K562 (cell line): ENCODE measurements around the gene PHC1. TPM values are rescaled to one million over a fixed set of nuclear protein-coding genes. Genes with fewer than 3 reads are reported as not detected.
A peak's percentile ranks its signal among the peaks of the same experiment; 100 is the strongest.

Experiments
- CBX5 ChIP-seq: IDR thresholded peaks from 2 replicates; pipeline ENCODE4 v1.6.1; 2014; ENCODE audit warnings: low read depth, borderline replicate concordance
- CC2D1A ChIP-seq: fragments of 450-650 bp; IDR thresholded peaks from 2 replicates; pipeline ENCODE4 v1.6.1; 2017; ENCODE audit warnings: mild to moderate bottlenecking
- CREB1 ChIP-seq, 2 experiments: sonication (generic) in 1 of 2; formaldehyde crosslinking in 1 of 2; IDR thresholded peaks; 2 replicates each; pipeline versions ENCODE4 v1.6.1 to v1.8.0; 2012 to 2022; ENCODE audit warnings: inconsistent platforms in 1 of 2, mild to moderate bottlenecking in 1 of 2, missing genetic modification reagents in 1 of 2, moderate library complexity in 1 of 2
- CREBBP ChIP-seq: IDR thresholded peaks from one replicate; pipeline ENCODE4 v1.6.1; 2012; ENCODE audit warnings: low read depth, mild to moderate bottlenecking, control low read depth, inconsistent platforms, low read length
- FOXM1 ChIP-seq, 2 experiments: fragments of 450-650 bp in 1 of 2; sonication (generic) in 1 of 2; formaldehyde crosslinking in 1 of 2; IDR thresholded peaks; 2 replicates each; pipeline versions ENCODE4 v1.6.1 to v1.9.0; 2017 to 2022; ENCODE audit warnings: low read depth in 2 of 2, mild to moderate bottlenecking in 2 of 2, missing genetic modification reagents in 1 of 2, moderate library complexity in 1 of 2
- GATAD2B ChIP-seq: fragments of 450-650 bp; IDR thresholded peaks from 2 replicates; pipeline ENCODE4 v1.6.1; 2017; ENCODE audit warnings: mild to moderate bottlenecking, borderline replicate concordance
- MEIS2 ChIP-seq: fragments of 450-650 bp; IDR thresholded peaks from 2 replicates; pipeline ENCODE4 v1.6.1; 2014; ENCODE audit warnings: mild to moderate bottlenecking; ENCODE audit not compliant: partially characterized antibody
- MITF ChIP-seq: IDR thresholded peaks from 2 replicates; pipeline ENCODE4 v1.6.1; 2014; ENCODE audit warnings: antibody characterized with exemption
- NBN ChIP-seq: fragments of 450-650 bp; IDR thresholded peaks from 2 replicates; pipeline ENCODE4 v1.6.1; 2016; ENCODE audit warnings: low read depth, mild to moderate bottlenecking
- NR0B1 ChIP-seq: fragments of 450-650 bp; IDR thresholded peaks from one replicate; pipeline ENCODE4 v1.6.1; 2018; ENCODE audit warnings: mild to moderate bottlenecking, moderate library complexity; ENCODE audit not compliant: partially characterized antibody
- PHF20 ChIP-seq: fragments of 450-650 bp; IDR thresholded peaks from 2 replicates; pipeline ENCODE4 v1.6.1; 2018; ENCODE audit not compliant: partially characterized antibody
- PKNOX1 ChIP-seq: fragments of 450-650 bp; IDR thresholded peaks from 2 replicates; pipeline ENCODE4 v1.6.1; 2016
- STAT5A ChIP-seq: IDR thresholded peaks from 2 replicates; pipeline ENCODE4 v1.6.1; 2012; ENCODE audit warnings: low read length, inconsistent platforms, borderline replicate concordance
- TAF9B ChIP-seq: fragments of 450-650 bp; IDR thresholded peaks from 2 replicates; pipeline ENCODE4 v1.6.1; 2018; ENCODE audit warnings: mild to moderate bottlenecking; ENCODE audit not compliant: partially characterized antibody
- TGIF2 ChIP-seq: sonication (generic); formaldehyde crosslinking; IDR thresholded peaks from 2 replicates; pipeline ENCODE4 v1.8.1; 2022; ENCODE audit warnings: mild to moderate bottlenecking, missing genetic modification reagents, moderate library complexity
- ZNF395 ChIP-seq: fragments of 200-800 bp; sonication (Bioruptor generic); IDR thresholded peaks from 2 replicates; pipeline ENCODE4 v1.6.1; 2017; ENCODE audit warnings: missing genetic modification characterization, missing compliant biosample characterization
- polyA plus RNA-seq, 8 experiments: library from polyadenylated mRNA; depleted of rRNA in 4 of 8; stranded (reverse) in 5 of 8; unstranded in 3 of 8; fragments of >200 nt; fragmentation: Nextera tagmentation in 2 of 8; fragmentation: Illumina TruSeq in 1 of 8; extraction: Ambion mirVana in 2 of 8; extraction: Trizol in 1 of 8; gene quantifications; 2 replicates each; pipeline versions ENCODE4 v1.2.1 to v1.2.3, GENCODE V29; 2011 to 2014; ENCODE audit warnings: inconsistent platforms in 1 of 8, missing spikeins in 1 of 8
- total RNA-seq, 7 experiments: library from RNA; depleted of rRNA in 6 of 7; stranded (reverse); fragments of >200 nt in 6 of 7; fragmentation: Illumina TruSeq in 2 of 7; extraction: Trizol in 2 of 7; gene quantifications; 2 replicates each; pipeline versions ENCODE4 v1.2.1 to v1.2.3, GENCODE V29; 2011 to 2021; ENCODE audit warnings: low replicate concordance in 1 of 7
- TF ChIP-seq, protein P1 (sequence below): sonication (generic); formaldehyde crosslinking; IDR thresholded peaks from 2 replicates; pipeline ENCODE4 v1.8.0; 2023; ENCODE audit warnings: missing genetic modification reagents, mild to moderate bottlenecking, borderline replicate concordance

PHC1 gene
- total and polyA plus RNA-seq, 9 of the 15 experiments (the other 6 are each of a cell fraction or from before 2014, with no cell fraction given), result 1.9 to 13.7 (median 6.9) TPM

DNA sequence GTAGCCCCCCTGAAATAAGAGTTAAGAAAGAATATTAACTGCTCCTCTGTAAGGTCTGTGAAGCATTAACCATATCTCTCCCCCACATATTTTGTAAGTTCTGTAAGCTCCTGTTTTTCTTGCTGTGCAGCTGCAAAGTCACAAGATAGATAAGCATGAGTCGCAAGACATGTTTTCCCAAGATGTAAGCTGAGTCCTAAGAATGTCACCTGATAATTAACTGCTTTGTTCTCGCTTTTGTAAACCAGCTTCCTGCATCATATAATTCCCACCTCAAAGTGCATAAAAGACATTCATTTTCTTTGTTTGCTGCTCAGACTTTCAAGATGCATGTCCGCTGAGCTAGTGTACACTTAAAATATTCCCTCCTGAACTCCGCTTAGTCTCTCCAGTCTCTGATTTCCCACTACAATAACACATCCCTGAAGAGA, 27.0 kb upstream of the PHC1 start (continued):
- TF ChIP-seq NR0B1 (no peak), PKNOX1 (peak; percentile 85), NBN (0 out of 2 replicates have a peak, but pooled peaks have one; percentile 14), PHF20 (no peak), CC2D1A (peak; percentile 69; the same call in 1 of the 2 replicates), TAF9B (peak; percentile 49), CREB1 (IDR thresholded peaks at IDR 0.05) (0 out of 2 replicates have a peak, but pooled peaks have one; percentile 16), CREB1 (CRISPR knock-in tag; IDR thresholded peaks at IDR 0.05) (no peak), MITF (peak; percentile 97), FOXM1 (IDR thresholded peaks at IDR 0.05; ENCODE audit: low read depth) (peak; percentile 79), FOXM1 (CRISPR knock-in tag; IDR thresholded peaks at IDR 0.05; ENCODE audit: low read depth) (no peak), CREBBP (no peak), STAT5A (peak; percentile 76), GATAD2B (0 out of 2 replicates have a peak, but pooled peaks have one; percentile 39), ZNF395 (CRISPR knock-in tag) (peak; percentile 45), MEIS2 (peak; percentile 94), TGIF2 (CRISPR knock-in tag) (no peak), CBX5 (0 out of 2 replicates have a peak, but pooled peaks have one; percentile 31)
- TF ChIP-seq, protein P1, sequence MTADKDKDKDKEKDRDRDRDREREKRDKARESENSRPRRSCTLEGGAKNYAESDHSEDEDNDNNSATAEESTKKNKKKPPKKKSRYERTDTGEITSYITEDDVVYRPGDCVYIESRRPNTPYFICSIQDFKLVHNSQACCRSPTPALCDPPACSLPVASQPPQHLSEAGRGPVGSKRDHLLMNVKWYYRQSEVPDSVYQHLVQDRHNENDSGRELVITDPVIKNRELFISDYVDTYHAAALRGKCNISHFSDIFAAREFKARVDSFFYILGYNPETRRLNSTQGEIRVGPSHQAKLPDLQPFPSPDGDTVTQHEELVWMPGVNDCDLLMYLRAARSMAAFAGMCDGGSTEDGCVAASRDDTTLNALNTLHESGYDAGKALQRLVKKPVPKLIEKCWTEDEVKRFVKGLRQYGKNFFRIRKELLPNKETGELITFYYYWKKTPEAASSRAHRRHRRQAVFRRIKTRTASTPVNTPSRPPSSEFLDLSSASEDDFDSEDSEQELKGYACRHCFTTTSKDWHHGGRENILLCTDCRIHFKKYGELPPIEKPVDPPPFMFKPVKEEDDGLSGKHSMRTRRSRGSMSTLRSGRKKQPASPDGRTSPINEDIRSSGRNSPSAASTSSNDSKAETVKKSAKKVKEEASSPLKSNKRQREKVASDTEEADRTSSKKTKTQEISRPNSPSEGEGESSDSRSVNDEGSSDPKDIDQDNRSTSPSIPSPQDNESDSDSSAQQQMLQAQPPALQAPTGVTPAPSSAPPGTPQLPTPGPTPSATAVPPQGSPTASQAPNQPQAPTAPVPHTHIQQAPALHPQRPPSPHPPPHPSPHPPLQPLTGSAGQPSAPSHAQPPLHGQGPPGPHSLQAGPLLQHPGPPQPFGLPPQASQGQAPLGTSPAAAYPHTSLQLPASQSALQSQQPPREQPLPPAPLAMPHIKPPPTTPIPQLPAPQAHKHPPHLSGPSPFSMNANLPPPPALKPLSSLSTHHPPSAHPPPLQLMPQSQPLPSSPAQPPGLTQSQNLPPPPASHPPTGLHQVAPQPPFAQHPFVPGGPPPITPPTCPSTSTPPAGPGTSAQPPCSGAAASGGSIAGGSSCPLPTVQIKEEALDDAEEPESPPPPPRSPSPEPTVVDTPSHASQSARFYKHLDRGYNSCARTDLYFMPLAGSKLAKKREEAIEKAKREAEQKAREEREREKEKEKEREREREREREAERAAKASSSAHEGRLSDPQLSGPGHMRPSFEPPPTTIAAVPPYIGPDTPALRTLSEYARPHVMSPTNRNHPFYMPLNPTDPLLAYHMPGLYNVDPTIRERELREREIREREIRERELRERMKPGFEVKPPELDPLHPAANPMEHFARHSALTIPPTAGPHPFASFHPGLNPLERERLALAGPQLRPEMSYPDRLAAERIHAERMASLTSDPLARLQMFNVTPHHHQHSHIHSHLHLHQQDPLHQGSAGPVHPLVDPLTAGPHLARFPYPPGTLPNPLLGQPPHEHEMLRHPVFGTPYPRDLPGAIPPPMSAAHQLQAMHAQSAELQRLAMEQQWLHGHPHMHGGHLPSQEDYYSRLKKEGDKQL (CRISPR knock-in tag), result no peak
